Neural cell (in vitro differentiated cells): ENCODE data around the gene ACSL5.

Experiments
- EZH2 ChIP-seq: fragments of 200-600, 300-800 bp; shearing (Covaris generic), sonication (generic); IDR thresholded peaks from 2 replicates; pipeline ENCODE4 v1.6.1; 2014; ENCODE audit warnings: antibody characterized with exemption, low read length, borderline replicate concordance, mild to moderate bottlenecking; ENCODE audit not compliant: insufficient read depth, poor library complexity, severe bottlenecking
- TF ChIP-seq, protein P1 (sequence below): fragments of 450-650 bp; IDR thresholded peaks from 2 replicates; pipeline ENCODE4 v1.5.1; 2014; ENCODE audit warnings: antibody characterized with exemption, mild to moderate bottlenecking, moderate library complexity; ENCODE audit not compliant: poor library complexity, severe bottlenecking

DNA sequence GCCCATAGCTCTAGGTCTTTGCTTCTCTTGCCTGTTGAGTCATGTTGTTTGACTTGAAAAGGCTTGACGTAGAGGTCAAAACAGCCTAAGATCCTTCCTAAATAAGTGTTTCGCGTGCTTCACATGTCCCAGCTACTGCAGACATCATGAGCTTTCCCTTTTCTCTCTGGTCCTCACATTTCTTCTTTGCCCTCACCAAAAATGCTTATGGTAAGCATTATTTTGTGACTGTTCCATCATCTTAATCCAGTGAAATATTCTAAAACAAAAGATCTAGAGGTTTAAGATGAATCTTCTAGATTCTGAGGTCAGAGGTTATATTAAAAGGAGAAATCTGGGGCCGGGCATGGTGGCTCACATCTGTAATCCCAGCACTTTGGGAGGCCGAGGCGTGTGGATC, 8.5 kb upstream of the ACSL5 start:
- no peak for TF ChIP-seq EZH2
- TF ChIP-seq, protein P1, sequence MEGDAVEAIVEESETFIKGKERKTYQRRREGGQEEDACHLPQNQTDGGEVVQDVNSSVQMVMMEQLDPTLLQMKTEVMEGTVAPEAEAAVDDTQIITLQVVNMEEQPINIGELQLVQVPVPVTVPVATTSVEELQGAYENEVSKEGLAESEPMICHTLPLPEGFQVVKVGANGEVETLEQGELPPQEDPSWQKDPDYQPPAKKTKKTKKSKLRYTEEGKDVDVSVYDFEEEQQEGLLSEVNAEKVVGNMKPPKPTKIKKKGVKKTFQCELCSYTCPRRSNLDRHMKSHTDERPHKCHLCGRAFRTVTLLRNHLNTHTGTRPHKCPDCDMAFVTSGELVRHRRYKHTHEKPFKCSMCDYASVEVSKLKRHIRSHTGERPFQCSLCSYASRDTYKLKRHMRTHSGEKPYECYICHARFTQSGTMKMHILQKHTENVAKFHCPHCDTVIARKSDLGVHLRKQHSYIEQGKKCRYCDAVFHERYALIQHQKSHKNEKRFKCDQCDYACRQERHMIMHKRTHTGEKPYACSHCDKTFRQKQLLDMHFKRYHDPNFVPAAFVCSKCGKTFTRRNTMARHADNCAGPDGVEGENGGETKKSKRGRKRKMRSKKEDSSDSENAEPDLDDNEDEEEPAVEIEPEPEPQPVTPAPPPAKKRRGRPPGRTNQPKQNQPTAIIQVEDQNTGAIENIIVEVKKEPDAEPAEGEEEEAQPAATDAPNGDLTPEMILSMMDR, result no peak
